ENCODE measurements around the gene ZNF605.

ZNF605 gene

DNA sequence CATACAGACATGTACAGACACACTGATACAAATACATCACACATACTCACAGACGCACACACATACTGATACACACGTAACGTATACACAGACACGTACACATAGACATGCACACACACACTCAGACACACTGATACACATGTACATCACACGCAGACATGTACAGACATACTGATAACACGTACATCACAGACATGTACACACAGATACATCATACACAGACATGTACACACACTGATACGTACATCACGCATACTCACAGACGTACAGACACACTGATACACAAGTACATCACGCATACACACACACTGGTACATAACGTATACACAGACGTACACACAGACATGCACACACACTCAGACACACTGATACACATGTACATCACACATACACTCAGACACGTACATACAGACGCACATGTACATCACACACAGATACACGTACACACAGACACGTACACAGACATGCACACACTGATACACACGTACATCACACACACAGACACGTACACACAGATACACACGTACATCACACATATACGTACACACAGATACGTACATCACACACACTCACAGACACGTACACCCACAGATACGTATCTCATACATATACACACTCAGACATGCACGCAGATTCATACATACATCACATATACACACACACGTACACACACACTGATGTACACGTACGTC is 5.1 kb downstream of the ZNF605 start:
- TF ChIP-seq EGR1 (IDR thresholded peaks at IDR 0.05), result no peak
- TF ChIP-seq RAD21 (IDR thresholded peaks at IDR 0.05; ENCODE audit: low read depth), result no peak
- no peak for TF ChIP-seq EP300 (IDR thresholded peaks at IDR 0.05; ENCODE audit: borderline replicate concordance)
- TF ChIP-seq REST (IDR thresholded peaks at IDR 0.05; ENCODE audit: low read depth), result no peak
- TF ChIP-seq YY1 (IDR thresholded peaks at IDR 0.05; ENCODE audit: low read depth), result no peak
- no peak for TF ChIP-seq USF1 (IDR thresholded peaks at IDR 0.05)

GRCh38 chr12:132949936-132950837 is 5.9 kb downstream of the ZNF605 start:
- no peak for TF ChIP-seq TCF12 (IDR thresholded peaks at IDR 0.05; ENCODE audit: low read depth)
- no peak for TF ChIP-seq MAX (IDR thresholded peaks at IDR 0.05)
- TF ChIP-seq TEAD4 (IDR thresholded peaks at IDR 0.05), result no peak

DNA sequence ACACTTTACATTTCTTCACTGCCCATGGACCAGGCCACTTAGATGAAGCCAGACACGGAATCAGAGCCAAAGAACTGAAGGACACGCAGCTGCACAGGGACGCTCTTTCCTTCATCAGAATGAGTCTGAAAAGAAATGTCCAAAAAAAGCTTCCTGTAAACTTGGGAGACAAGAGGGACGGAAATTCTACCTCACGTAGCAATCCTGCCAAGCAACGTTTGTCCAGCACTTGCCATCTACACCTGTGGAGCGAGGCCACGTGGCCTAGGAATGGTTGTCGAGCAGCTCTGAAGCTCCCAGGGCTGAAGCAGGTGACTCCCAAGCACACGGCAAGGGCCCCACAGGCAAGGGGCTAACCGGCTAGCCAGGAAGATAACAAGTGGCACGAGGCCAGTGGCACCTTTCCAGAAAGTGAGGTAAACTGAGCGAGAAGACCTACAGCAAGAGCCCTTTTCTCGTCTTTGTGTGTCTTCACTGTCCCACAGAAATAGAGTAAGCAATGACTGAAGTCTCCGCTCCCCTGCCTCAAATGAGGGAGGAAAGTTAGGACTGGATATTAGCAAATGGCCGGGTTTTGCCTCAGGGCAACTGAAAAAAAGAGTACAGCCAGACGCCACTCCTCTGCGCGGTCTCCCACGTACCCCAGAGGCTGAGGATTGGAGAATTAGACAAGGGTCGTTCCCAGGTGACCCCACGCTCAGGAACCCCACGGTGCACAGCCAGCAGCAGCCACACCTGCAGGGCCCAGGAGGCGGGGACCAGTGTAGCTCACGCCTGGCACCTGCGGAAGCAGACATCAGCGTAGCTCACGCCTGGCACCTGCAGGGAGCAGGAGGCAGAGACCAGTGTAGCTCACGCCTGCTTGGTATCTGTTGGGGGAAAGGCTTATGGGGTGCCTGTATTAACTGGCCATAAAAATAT is 7.7 kb downstream of the ZNF605 start:
- TF ChIP-seq YY1 (IDR thresholded peaks at IDR 0.05; ENCODE audit: low read depth) (no peak), USF1 (IDR thresholded peaks at IDR 0.05) (no peak), ZBTB7A (IDR thresholded peaks at IDR 0.05; ENCODE audit: low read depth) (no peak), FOXM1 (IDR thresholded peaks at IDR 0.05; ENCODE audit: borderline replicate concordance, low read depth) (no peak), RAD21 (IDR thresholded peaks at IDR 0.05; ENCODE audit: low read depth) (no peak), CEBPB (IDR thresholded peaks at IDR 0.05) (no peak), MAX (IDR thresholded peaks at IDR 0.05) (no peak), NFIC (IDR thresholded peaks at IDR 0.05) (no peak), EP300 (IDR thresholded peaks at IDR 0.05; ENCODE audit: borderline replicate concordance) (no peak), REST (IDR thresholded peaks at IDR 0.05; ENCODE audit: low read depth) (no peak), CREB1 (IDR thresholded peaks at IDR 0.05; ENCODE audit: low read depth) (no peak), TEAD4 (IDR thresholded peaks at IDR 0.05) (no peak)

DNA sequence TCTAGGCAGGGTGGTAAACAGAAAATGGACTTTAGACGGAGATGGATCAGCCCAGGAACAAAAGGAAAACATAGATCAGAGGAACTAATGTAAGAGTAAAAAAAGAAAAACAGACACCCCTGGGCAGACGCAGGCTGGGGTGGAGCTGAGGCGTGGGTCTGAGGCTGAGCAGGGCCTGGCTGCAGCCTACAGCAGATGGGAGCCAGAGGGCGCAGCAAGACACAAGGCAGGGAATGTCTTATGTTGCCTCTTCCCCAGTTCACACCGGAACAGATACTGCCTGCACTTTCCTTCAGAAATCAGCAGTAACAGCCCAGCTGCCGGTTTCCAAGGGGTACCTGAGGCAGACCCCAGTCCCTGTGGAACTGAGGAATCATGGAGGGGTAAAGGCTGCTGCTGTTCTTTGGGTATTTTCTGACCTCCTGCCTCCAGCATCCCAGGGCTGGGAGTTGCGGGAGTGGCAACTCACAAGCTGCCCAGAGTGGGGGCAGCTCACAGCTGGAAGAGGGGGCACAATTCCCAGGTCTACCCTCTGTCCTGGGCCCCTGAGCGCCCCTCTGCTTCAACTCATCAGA is 9.8 kb downstream of the ZNF605 start:
- no peak for TF ChIP-seq USF1 (IDR thresholded peaks at IDR 0.05)
- TF ChIP-seq CEBPB (IDR thresholded peaks at IDR 0.05), result no peak
- TF ChIP-seq NFIC (IDR thresholded peaks at IDR 0.05), result no peak
- TF ChIP-seq TEAD4 (IDR thresholded peaks at IDR 0.05), result no peak
- TF ChIP-seq TCF12 (IDR thresholded peaks at IDR 0.05; ENCODE audit: low read depth), result no peak
- TF ChIP-seq TAF1 (IDR thresholded peaks at IDR 0.05; ENCODE audit: low read depth), result no peak
- TF ChIP-seq EGR1 (IDR thresholded peaks at IDR 0.05), result no peak
- TF ChIP-seq YY1 (IDR thresholded peaks at IDR 0.05; ENCODE audit: low read depth), result no peak
- no peak for TF ChIP-seq MAX (IDR thresholded peaks at IDR 0.05)
- no peak for TF ChIP-seq RAD21 (IDR thresholded peaks at IDR 0.05; ENCODE audit: low read depth)
- TF ChIP-seq EP300 (IDR thresholded peaks at IDR 0.05; ENCODE audit: borderline replicate concordance), result no peak
